ENCODE measurements around the gene TMUB1. TPM values are rescaled to one million over a fixed set of nuclear protein-coding genes. Genes with fewer than 3 reads are reported as not detected.

Gene TMUB1
- polyA plus RNA-seq, 2 of the 4 experiments (the other 2 are of a cell fraction), result 14.0 to 37.7 TPM

- TF ChIP-seq, protein P1, sequence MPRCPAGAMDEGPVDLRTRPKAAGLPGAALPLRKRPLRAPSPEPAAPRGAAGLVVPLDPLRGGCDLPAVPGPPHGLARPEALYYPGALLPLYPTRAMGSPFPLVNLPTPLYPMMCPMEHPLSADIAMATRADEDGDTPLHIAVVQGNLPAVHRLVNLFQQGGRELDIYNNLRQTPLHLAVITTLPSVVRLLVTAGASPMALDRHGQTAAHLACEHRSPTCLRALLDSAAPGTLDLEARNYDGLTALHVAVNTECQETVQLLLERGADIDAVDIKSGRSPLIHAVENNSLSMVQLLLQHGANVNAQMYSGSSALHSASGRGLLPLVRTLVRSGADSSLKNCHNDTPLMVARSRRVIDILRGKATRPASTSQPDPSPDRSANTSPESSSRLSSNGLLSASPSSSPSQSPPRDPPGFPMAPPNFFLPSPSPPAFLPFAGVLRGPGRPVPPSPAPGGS (IDR thresholded peaks at IDR 0.05), result no peak
- TF ChIP-seq HOXB5 (CRISPR knock-in tag; IDR thresholded peaks at IDR 0.05) (no peak), CBX2 (IDR thresholded peaks at IDR 0.05; ENCODE audit: borderline replicate concordance, low read depth) (no peak)
These were observed 7.7 kb downstream of the TMUB1 start (continued) for GRCh38 chr7:151075662-151075971.

- CTCF ChIA-PET, result interaction anchor here (1.2 to 27.1 kb wide), 5 partner anchors 9 to 48 kb away, joined by 3 to 412 read pairs (median 5); no protein-coding TSS in a partner anchor
- FAIRE-seq, result no peak
- ATAC-seq, result no peak
- Histone ChIP-seq H3K4me3 (no peak overlapping the region), H3K4me1 (peaks cover 32% of the 10 kb centered on the region), H3K27ac (no peak overlapping the region), H3K4me2 (no peak overlapping the region), H3K9me3 (no peaks in the 10 kb centered on the region)
- no peak for TF ChIP-seq NFE2L2 (conservative IDR thresholded peaks at IDR 0.05; ENCODE audit: low read length)
- TF ChIP-seq CBX8 (IDR thresholded peaks at IDR 0.05), result no peak
- TF ChIP-seq NR3C1 (IDR thresholded peaks at IDR 0.05), result no peak
- no peak for TF ChIP-seq ZC3H11A (IDR thresholded peaks at IDR 0.05)
- TF ChIP-seq HOXB13 (CRISPR knock-in tag; IDR thresholded peaks at IDR 0.05; ENCODE audit: low read depth), result no peak
- TF ChIP-seq RAD21 (conservative IDR thresholded peaks at IDR 0.05 in 1 of 2, IDR thresholded peaks at IDR 0.05 in 1 of 2), result no peak
- TF ChIP-seq POLR2AphosphoS2 (conservative IDR thresholded peaks at IDR 0.05; ENCODE audit: low read length), result no peak
- WGBS (ENCODE audit: missing lambda C conversion rate), result 90% methylated on average over 26 of the region's 26 CpGs
- POLR2A ChIA-PET, result interaction anchor here (3.7 kb wide), 1 partner anchor 12 kb away, joined by 20 read pairs; no protein-coding TSS in a partner anchor
- no peak for DNase-seq (ENCODE audit: low read depth in 1 of 2, low spot score in 1 of 2)
These were observed 8.3 kb downstream of the TMUB1 start for GRCh38 chr7:151074817-151075661.

DNA sequence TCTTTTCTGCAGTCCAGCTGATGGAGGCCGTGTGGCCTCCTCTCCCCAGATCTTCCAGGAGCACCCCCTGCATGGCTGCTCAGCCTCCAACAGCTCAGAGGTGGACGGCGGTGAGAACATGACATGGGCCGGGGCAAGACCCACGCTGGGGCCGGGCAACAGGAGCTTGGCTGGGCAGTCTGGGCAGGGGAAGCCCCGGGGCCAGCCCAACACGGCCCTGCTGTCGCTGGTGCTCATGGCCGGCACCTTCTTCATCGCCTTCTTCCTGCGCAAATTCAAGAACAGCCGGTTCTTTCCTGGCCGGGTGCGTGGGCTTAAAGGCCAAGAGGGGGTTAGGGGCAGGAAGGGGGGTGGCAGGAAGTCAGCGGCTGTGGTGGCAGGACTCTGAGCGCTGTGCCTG, 9.3 kb downstream of the TMUB1 start:
- peaks cover 24% of the 10 kb centered on the region; the same call in 2 of the 3 replicates for H3K4me1 ChIP-seq
- FAIRE-seq, result no peak
- no peak overlapping the region for H3K4me3 ChIP-seq
- no peak overlapping the region for H3K27ac ChIP-seq
- WGBS (ENCODE audit: missing lambda C conversion rate), result 96% methylated on average over 17 of the region's 17 CpGs
- TF ChIP-seq CHD4 (IDR thresholded peaks at IDR 0.05; ENCODE audit: borderline replicate concordance), result no peak
- no peak for TF ChIP-seq HMGXB4 (CRISPR knock-in tag; IDR thresholded peaks at IDR 0.05; ENCODE audit: borderline replicate concordance)
- POLR2A ChIA-PET, result no interaction called here
- no peak for DNase-seq (ENCODE audit: low read depth in 1 of 2, low spot score in 1 of 2)
- ATAC-seq, result no peak
- CTCF ChIA-PET, result interaction anchor here (1.2 to 27.1 kb wide), 3 partner anchors 11 to 63 kb away, joined by 3 to 412 read pairs (median 64); no protein-coding TSS in a partner anchor
- H3K9me3 ChIP-seq, result no peaks in the 10 kb centered on the region
- H3K4me2 ChIP-seq, result no peak overlapping the region

- peaks cover 7% of the 10 kb centered on the region; the same call in 2 of the 3 replicates for H3K4me1 ChIP-seq
- H3K27ac ChIP-seq, result no peak overlapping the region
- FAIRE-seq, result no peak
- POLR2A ChIA-PET, result interaction anchor here (1.3 kb wide), 1 partner anchor 9 kb away, joined by 6 read pairs; no protein-coding TSS in a partner anchor
- H3K4me2 ChIP-seq, result no peak overlapping the region
- DNase-seq (ENCODE audit: low read depth in 1 of 2, low spot score in 1 of 2), result no peak
- 92% methylated on average over 27 of the region's 39 CpGs for WGBS (ENCODE audit: missing lambda C conversion rate)
- no peak overlapping the region for H3K4me3 ChIP-seq
- ATAC-seq, result no peak
- 0 out of 5 replicates have a peak, but pooled peaks of 1 of the 2 experiments have one; percentile 7 for TF ChIP-seq JUN (IDR thresholded peaks at IDR 0.05)
- no peak for TF ChIP-seq ZSCAN20 (CRISPR knock-in tag; IDR thresholded peaks at IDR 0.05)
- no peaks in the 10 kb centered on the region for H3K9me3 ChIP-seq
- CTCF ChIA-PET, result interaction anchor here (1.0 to 8.6 kb wide), 7 partner anchors 9 to 53 kb away, joined by 3 to 64 read pairs (median 4); no protein-coding TSS in a partner anchor
These were observed 12.0 kb downstream of the TMUB1 start for GRCh38 chr7:151071032-151071866.
